ENCODE measurements around the gene HNRNPUL1.

HNRNPUL1 gene

DNA sequence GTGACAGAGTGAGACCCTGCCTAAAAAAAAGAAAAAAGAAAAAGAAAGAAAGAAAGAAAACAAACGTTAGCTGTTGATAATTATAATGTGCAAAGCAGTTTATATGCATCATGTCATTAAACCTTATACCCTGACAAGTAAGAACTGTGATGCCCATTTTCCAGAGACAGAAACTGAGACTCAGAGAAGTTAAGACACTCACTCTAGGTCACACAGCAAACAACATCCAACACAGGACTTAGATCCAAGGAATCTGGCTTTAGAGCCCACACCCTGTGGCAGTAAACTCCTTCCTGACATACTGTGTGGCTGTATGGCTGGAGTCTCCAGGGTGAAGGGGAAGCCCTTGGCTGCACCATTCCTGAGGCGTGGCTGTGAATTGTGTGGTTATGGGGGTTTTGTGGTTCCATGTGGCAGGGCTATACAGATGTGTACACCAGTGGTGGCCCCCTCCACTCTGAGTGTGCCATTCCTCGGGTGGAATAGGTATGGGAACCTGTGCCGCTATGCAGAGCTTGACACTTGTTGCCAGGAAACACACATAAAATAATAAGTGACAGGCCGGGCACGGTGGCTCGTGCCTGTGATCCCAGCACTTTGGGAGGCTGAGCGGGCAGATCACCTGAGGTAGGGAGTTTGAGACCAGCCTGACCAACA lies 29.5 kb upstream of the HNRNPUL1 start:
- no peak for DNase-seq

DNA sequence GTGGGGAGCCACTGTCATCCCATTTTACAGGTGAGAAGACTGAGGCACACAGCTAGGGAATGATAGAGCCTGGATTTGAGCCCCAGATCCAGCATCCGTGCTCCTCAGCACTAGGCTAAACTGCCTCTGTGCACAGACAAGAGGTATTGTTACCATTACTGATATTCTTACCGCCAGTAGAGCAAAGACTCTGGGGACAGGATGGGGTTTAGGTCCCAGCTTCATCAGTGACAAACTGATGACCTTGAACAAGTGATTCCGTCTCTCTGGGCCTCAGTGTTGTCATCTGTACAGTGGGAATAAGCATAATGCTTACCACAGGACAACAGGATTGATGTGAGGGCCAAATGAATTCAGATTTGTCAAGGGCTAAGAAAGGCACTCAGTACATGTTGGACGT lies 28.7 kb upstream of the HNRNPUL1 start:
- no peak for DNase-seq

- no peak for DNase-seq
These were observed 25.9 kb upstream of the HNRNPUL1 start for GRCh38 chr19:41238244-41238643.

DNA sequence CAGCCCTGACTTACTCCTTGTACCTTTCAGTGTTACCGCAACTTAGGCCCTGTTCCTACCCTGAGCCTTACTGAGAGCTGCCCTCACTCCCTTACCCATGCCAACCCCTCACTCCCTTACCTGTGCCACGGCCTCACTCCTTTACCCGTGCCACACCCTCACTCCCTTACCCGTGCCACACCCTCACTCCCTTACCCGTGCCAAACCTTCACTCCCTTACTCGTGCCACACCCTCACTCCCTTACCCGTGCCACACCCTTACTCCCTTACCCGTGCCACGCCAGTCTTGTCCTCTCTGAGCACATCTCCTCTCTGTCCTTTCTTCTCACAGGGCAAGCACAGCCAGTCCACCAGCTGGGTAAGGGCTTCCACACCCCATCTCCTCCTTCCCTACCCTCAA lies 24.8 kb upstream of the HNRNPUL1 start:
- DNase-seq = no peak

DNA sequence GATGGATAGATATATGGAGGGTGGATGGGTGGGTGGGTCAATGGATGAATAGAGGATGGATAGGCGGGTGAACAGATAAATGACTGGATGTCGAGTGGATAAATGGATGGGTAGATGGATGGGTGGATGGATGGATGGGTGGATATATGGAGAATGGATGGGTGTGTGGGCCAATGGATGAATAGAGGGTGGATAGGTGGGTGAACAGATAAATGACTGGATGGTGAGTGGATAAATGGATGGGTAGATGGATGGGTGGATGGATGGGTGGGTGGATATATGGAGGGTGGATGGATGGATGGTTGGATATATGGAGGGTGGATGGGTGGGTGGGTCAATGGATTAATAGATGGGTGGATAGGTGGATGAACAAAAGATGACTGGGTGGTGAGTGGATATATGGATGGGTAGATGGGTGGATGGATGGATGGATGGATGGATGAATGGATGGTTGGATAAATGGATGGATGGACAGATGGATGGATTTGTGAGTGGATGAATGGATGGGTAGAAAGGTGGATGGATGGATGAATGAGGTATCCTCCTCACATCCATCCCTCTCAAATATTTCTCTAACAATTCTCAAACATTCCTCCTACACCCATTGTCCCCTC lies 24.1 kb upstream of the HNRNPUL1 start:
- DNase-seq = no peak

DNA sequence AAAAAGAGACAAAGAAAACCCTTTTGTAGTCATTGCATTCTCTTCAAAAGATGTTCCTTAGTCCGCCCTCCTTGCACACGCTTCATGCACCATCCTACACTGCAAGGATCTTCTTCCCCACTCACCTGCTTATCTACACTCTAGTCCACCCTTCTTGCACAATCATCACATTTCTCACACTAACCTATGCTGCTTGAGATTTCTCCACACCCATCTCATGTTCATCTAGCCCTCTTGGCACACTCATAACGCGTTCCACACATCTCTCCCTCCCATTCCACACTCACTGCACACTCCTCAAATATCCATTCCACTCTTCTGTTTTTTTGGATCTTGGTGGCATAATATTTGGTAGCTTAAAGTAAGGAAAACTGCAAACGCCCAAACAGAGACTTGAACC lies 22.3 kb upstream of the HNRNPUL1 start:
- no peak for DNase-seq

GRCh38 chr19:41244117-41244516 lies 20.1 kb upstream of the HNRNPUL1 start:
- no peak for DNase-seq

DNA sequence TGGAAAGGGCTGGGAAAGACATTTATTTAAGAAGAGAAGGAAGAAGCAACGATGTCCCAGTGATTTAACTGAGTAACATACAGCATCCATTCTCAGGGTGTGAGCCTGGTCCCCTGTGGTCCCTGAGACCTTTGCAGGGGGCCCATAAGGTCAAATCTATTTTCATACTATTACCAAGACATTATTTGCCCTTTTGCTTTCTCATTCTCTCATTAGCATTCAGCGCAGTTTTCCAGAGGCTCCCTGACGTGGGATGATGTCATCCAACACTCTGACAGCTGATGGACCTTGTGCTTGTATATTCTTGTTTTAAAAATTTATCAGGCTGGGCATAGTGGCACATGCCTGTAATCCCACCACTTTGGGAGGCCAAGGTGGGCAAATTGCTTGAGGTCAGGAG lies 18.3 kb upstream of the HNRNPUL1 start:
- DNase-seq = no peak

DNA sequence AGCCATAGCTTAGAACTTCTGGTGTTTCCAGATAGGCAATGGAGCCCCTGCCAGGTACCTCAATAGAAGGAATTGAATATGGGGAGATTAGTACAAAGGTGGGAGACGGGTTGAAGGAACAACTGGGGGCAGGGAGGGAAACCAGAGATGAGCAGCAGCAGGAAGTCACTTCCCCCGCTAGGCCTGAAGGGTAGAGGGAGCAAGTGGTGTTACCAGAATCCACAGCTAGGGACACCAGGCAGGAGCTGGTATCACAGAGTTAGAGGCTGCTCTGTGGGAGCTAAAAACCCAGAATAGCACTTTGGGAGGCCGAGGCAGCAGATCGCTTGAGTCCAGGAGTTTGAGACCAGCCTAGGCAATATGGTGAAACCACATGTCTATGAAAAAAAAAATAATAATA lies 15.3 kb upstream of the HNRNPUL1 start:
- DNase-seq = no peak

DNA sequence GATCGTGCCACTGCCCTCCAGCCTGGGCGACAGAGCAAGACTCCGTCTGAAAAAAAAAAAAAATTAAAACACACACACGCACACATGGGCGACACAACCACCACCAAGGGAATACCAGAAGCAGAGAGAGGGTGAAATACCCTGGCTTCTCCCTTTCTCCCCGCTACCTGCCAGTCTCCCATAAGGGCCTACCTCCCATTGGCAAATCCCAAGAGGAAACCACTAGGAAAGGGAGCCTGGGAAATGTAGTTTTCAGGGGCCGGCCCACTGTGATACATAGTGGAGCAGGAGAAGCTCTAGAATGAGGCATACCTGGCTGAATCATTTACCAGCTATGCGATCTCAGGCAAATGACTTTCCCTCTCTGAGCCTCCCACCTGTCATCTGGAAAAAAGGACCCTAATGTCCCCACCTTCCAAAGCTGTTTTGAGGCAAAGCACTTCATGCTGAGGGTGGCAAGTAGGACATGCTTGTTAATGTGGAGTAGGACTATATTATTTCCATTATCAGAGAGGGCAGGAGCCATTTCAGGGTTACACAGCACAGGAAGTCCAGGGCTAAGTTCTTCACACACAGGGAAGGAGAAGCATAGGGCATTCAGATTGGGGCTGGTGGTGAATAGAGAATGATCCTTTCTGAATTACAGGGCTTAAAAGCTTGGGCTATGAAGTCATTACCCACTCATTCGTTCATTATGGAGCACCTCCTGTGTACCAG lies 14.3 kb upstream of the HNRNPUL1 start:
- no peak for DNase-seq

DNA sequence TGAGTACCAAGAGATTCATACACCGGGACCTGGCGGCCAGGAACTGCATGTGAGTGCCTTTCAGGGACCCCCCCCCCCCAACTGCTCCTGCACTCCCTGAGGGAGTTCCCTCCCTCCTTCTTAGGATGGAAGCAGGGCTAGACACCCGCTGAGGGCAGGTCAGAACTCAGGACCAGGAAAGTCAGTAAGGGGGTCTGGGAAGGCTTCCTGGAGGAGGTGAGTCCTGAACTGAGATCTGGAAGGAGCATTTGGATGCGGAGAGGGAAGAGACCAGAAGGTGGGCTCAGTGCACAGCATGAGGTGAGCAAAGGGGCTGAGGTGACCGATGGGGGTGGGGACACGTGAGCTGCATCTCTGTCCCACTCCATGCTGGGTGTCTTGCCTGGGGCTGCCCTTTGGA lies 10.5 kb upstream of the HNRNPUL1 start:
- no peak for DNase-seq

GRCh38 chr19:41255171-41255570 lies 9.0 kb upstream of the HNRNPUL1 start:
- no peak for DNase-seq

DNA sequence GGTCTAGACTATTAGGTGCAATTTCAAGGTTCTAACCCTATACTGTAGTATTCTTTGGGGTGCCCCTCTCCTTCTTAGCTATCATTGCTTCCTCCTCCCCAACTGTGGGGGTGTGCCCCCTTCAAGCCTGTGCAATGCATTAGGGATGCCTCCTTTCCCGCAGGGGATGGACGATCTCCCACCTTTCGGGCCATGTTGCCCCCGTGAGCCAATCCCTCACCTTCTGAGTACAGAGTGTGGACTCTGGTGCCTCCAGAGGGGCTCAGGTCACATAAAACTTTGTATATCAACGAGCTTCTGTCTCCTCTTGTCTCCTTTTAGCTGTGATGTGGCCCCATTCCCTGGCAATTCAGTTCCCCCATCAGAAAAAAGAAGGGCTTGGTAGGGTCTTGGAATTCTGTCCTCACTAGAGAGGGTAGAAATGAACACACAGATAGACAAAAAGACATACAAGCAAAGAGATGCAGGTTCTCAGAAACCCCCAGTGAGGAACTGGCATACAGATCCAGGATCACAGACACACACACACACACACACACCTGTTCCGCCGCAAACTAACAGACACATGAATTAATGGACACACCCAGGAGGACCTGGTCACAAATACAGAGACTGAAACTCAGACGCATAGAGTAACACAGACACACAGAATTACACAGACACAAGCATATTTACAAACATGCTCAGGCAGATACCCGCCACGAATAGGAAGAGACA lies 2.5 kb upstream of the HNRNPUL1 start:
- DNase-seq = no peak

DNA sequence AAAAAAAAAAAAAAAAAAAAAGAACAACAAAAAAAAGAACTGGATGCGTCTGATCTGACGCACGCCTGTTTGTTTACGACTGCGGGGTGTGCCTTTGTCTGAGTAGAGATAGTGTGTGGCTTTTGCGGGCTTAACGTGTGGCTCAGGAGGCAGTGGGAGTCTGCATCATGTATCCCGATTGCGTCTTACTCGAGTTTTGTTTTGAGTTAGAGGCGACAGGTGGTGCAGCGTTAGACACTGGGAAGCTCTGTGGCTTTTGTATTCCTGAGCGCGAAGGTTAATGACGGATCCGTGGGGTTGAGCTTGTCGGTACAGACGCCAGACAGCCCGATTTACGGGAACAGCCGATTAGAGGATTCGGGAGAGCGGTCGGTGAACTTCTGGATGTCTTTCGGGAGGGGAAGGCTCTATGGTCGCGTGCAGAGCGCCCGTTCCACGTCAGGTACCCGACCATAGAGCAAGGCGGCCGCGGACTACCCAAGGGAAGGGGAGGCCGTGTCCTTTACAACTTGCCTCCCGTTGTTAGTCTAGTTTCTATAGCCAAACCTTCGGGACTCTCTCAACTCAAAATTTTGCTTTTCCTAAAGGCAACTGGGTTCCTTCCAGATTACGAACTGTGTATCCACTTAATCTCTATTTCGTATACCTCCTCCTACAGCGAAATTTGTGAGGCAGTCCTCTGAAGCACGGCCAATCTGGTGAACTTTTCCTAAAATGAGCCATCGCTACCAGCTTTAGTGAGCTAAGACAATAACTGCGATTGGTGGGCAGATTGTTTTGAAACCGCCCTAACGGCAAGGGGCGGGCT lies 926 bp upstream of the HNRNPUL1 start:
- DNase-seq = peak; percentile 46

DNA sequence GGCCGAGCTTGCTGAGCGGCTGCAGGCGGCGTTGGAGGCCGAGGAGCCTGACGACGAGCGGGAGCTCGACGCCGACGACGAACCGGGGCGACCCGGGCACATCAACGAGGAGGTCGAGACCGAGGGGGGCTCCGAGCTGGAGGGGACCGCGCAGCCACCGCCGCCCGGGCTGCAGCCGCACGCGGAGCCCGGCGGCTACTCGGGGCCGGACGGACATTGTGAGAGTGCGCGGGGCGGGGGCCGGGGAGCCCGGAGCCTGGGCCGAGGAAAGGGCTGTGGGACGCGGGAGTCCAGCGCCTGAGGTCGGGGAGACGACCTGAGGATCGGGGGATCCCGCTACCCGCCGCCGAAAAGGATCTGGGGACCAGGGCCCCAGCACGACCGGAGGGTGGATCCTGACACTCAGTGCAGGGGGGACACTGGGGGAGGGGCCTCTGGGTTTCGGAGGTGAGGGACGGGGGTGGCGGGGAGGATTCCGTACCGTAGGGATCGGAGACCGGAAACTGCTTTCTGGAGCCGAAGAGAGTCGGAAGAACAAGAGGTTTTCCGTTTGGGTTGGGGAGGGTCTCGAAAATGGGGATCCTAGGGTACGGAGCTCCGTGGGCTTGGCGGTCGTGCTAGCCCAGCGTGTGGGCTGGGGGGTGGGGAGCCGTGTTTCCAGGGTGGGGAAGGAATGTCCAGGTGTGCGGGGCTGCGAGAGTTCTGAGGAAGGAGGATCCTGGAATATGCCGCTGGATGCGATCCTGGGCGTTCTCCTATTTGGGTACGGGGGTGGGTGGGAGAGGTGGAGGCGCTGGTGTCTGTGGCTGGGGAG lies 616 bp downstream of the HNRNPUL1 start:
- peak; percentile 53 for DNase-seq

GRCh38 chr19:41265395-41266153 lies 1.4 kb downstream of the HNRNPUL1 start:
- DNase-seq = no peak

- no peak for DNase-seq
These were observed 4.9 kb downstream of the HNRNPUL1 start for GRCh38 chr19:41269055-41269454.

DNA sequence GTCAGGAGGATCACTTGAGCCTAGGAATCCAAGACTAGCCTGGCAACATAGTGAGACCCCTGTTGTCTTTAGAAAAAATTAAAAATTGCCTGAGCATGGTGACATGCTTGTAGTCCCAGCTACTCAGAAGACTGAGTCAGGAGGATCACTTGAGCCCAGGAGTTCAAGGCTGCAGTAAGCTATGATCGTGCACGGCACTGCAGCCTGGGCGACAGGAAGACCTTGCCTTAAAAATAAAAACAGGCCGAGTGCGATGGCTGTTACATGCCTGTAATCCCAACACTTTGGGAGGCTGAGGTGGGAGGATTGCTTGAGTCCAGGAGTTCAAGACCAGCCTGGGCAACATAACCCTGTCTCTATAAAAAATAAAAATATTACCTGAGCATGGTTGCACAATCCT lies 5.4 kb downstream of the HNRNPUL1 start:
- DNase-seq = no peak

GRCh38 chr19:41273076-41273475 lies 8.9 kb downstream of the HNRNPUL1 start:
- DNase-seq = no peak

DNA sequence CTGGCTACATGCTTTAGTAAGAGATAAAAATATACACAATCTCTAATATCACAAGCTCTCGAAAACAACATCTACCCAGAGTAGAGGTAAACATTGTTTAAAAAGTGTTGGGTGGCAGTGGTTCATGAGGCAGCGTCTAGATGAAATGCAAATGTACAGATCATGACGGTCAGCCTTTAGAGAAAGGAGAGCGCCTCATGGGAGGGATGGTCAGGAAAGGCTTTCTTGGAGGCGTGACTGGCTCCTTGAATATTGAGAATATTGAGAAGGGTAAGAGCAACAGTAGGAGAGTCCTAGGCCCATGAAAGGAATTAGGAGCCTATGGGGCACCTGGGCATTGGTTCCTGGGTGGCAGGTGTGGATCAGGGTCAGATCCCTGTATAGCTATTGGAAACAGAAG lies 10.6 kb downstream of the HNRNPUL1 start:
- no peak for DNase-seq

DNA sequence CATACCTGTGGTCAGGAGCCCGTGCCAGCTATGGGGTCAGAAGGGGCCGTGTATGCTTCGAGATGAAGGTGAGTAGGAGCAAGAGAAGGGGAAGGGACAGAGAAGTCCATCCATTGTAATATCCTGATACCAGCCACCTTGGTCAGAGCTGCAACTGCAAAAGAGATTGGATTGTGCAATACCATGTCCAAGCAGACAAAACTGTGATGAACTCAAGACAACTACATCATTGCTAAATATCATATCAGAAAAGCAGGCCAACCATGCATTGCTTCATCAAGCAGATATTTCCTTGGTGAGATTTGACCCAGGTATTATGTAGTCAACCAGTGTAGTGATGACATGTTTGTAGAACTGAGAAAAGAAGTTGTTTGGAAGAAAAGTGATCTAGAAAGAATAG lies 12.1 kb downstream of the HNRNPUL1 start:
- DNase-seq = no peak

Measured in NCI-H1436 (cell line).